Activated naive CD8-positive, alpha-beta T cell treated with anti-CD3 and anti-CD28 coated beads, Interleukin-2, amount 10 ng/mL, durations not matched to agents 7 days and 5 days (primary cell): ENCODE measurements around the gene SSNA1. TPM values are rescaled to one million over a fixed set of nuclear protein-coding genes. Genes with fewer than 3 reads are reported as not detected.

Source experiments
- ATAC-seq: fragments of 150-1000 bp; cut with Tn5 transposase; one replicate; pipeline ENCODE4 v1.10.0; 2021; ENCODE audit warnings: low read depth, moderate library complexity
- POLR2A ChIA-PET: fragments of 350-600 bp; sonication (Branson Sonifier 250); formaldehyde crosslinking; loops from one replicate; lab custom pipeline; 2021; ENCODE audit warnings: antibody characterized with exemption; lab: Charles Lee
- DNase-seq: peaks from one replicate; pipeline ENCODE4 v3.0.0; 2021
- H3K27ac Mint-ChIP-seq: one replicate; pipeline ENCODE4 v1.8.0; 2022; ENCODE audit warnings: mild to moderate bottlenecking, mixed read lengths
- H3K27me3 Mint-ChIP-seq: one replicate; pipeline ENCODE4 v1.8.0; 2022; ENCODE audit warnings: mild to moderate bottlenecking, moderate library complexity, mixed read lengths
- H3K36me3 Mint-ChIP-seq: one replicate; pipeline ENCODE4 v1.8.0; 2021; ENCODE audit warnings: mild to moderate bottlenecking, mixed read lengths
- H3K4me1 Mint-ChIP-seq: one replicate; pipeline ENCODE4 v1.8.0; 2021; ENCODE audit warnings: mixed read lengths
- H3K4me3 Mint-ChIP-seq: one replicate; pipeline ENCODE4 v1.8.0; 2022; ENCODE audit warnings: mild to moderate bottlenecking, moderate library complexity, mixed read lengths
- H3K9me3 Mint-ChIP-seq: one replicate; pipeline ENCODE4 v1.8.0; 2021; ENCODE audit warnings: mixed read lengths
- total RNA-seq, 2 experiments: library from RNA; stranded (reverse); gene quantifications; one replicate each; pipeline ENCODE4 v1.2.3, GENCODE V29; 2021

The SSNA1 gene
- total RNA-seq, 2 experiments from 2014 or later = 62.4 to 65.2 TPM

DNA sequence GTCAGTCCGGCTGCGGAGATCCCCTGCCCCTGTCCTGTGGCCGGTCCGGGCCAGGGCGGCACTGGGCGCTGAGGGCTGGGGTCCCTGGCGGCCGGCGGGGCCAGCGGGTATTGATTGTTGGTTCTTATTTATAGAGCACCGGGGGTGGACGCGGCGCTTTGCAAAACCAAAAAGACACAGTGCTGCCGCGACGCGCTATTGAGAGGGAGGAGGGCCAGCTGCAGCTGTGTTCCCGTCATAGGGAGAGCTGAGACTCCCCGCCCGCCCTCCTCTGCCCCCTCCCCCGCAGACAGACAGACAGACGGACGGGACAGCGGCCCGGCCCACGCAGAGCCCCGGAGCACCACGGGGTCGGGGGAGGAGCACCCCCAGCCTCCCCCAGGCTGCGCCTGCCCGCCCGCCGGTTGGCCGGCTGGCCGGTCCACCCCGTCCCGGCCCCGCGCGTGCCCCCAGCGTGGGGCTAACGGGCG is 21.2 kb upstream of the SSNA1 start:
- peaks cover 26% of the 10 kb centered on the region for H3K27me3 Mint-ChIP-seq
- no peaks in the 10 kb centered on the region for H3K9me3 Mint-ChIP-seq
- POLR2A ChIA-PET = interaction anchor here (1.1 kb wide), 1 partner anchor 37 kb away, joined by 3 read pairs; no protein-coding TSS in a partner anchor
- H3K36me3 Mint-ChIP-seq = no peaks in the 10 kb centered on the region
- DNase-seq (no peak), ATAC-seq (no peak)
- no peak overlapping the region for H3K27ac Mint-ChIP-seq
- H3K4me1 Mint-ChIP-seq = peaks cover 3% of the 10 kb centered on the region
- H3K4me3 Mint-ChIP-seq = no peak overlapping the region

DNA sequence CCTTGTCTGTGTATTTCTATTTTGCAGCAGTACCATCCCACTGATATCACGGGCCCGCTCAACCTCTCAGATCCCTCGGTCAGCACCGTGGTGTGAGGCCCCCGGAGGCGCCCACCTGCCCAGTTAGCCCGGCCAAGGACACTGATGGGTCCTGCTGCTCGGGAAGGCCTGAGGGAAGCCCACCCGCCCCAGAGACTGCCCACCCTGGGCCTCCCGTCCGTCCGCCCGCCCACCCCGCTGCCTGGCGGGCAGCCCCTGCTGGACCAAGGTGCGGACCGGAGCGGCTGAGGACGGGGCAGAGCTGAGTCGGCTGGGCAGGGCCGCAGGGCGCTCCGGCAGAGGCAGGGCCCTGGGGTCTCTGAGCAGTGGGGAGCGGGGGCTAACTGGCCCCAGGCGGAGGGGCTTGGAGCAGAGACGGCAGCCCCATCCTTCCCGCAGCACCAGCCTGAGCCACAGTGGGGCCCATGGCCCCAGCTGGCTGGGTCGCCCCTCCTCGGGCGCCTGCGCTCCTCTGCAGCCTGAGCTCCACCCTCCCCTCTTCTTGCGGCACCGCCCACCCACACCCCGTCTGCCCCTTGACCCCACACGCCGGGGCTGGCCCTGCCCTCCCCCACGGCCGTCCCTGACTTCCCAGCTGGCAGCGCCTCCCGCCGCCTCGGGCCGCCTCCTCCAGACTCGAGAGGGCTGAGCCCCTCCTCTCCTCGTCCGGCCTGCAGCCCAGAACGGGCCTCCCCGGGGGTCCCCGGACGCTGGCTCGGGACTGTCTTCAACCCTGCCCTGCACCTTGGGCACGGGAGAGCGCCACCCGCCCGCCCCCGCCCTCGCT is 20.5 kb upstream of the SSNA1 start:
- no peaks in the 10 kb centered on the region for H3K36me3 Mint-ChIP-seq

DNA sequence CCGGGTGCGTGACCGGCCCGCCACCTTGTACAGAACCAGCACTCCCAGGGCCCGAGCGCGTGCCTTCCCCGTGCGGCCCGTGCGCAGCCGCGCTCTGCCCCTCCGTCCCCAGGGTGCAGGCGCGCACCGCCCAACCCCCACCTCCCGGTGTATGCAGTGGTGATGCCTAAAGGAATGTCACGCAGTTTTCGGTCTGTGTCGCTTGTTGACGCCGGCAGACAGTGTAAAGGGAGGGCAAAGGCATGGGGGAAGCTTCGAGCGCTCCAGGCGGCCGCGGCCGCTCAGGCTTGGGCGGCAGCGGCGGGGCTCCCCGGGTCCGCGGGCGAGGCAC is 19.9 kb upstream of the SSNA1 start:
- H3K4me3 Mint-ChIP-seq = no peak overlapping the region
- DNase-seq (no peak), ATAC-seq (peak; percentile 31)
- peaks cover 30% of the 10 kb centered on the region for H3K27me3 Mint-ChIP-seq
- no peaks in the 10 kb centered on the region for H3K36me3 Mint-ChIP-seq
- no peak overlapping the region for H3K27ac Mint-ChIP-seq
- H3K4me1 Mint-ChIP-seq = peaks cover 3% of the 10 kb centered on the region
- POLR2A ChIA-PET = interaction anchor here (1.0 to 1.4 kb wide), 2 partner anchors 19 to 20 kb away, joined by 3 to 4 read pairs; no protein-coding TSS in a partner anchor
- no peaks in the 10 kb centered on the region for H3K9me3 Mint-ChIP-seq

More for the DNA sequence above, 20.5 kb upstream of the SSNA1 start:
- Mint-ChIP-seq H3K9me3 (no peaks in the 10 kb centered on the region), H3K27me3 (peaks cover 30% of the 10 kb centered on the region), H3K27ac (no peak overlapping the region), H3K4me1 (peaks cover 3% of the 10 kb centered on the region), H3K4me3 (no peak overlapping the region)
- DNase-seq = no peak
- no peak for ATAC-seq
- POLR2A ChIA-PET = interaction anchor here (1.0 to 1.4 kb wide), 3 partner anchors 18 to 38 kb away, joined by 3 to 4 read pairs (median 3); no protein-coding TSS in a partner anchor

DNA sequence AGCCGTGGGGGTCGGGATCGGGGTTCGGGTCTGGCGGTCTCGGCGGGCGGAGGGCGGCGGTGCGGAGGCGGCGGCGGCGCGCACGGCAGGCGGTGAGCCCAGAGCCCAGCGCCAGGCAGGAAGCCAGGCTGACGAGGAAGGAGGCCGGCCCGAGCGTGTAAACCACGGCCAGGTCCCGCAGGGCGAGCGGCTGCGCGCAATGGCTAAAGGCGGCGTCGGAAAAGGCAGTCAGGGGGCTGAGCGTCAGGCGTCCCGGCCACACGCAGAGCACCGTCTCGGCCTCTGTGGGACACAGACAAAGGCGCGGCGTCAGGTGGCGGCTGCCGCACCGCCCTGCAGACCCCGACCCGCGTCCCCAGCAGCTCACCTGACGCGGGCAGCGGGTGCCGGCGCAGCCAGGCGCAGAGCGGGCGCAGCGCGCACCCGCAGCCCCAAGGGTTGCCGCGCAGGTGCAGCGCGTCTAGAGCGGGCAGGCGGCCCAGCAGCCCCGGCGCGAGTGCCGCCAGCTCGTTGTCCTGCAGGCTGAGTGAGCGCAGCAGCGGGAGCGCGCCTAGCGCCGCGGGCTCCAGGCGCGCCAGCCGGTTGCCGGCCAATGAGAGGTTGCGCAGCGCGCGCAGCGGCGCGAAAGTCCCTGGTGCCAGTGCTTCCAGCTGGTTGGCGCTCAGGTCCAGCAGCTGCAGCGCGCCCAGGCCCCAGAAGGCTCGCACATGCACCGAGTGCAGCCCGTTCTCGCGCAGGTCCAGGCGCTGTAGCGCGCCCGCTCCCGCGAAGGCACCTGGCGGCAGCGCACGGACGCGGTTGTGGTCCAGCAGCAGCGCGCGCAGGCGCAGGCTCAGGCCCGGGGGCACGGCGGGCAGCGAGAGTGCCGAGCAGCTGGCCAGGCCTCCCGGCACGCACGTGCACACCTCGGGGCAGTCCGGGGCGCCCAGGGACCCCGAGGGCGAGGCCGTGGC is 19.3 kb upstream of the SSNA1 start:
- Mint-ChIP-seq H3K4me3 (peak overlapping the region; percentile 43), H3K36me3 (no peaks in the 10 kb centered on the region), H3K9me3 (no peaks in the 10 kb centered on the region), H3K27ac (no peak overlapping the region), H3K27me3 (peaks cover 29% of the 10 kb centered on the region), H3K4me1 (peaks cover 3% of the 10 kb centered on the region)
- DNase-seq (peak; percentile 54), ATAC-seq (peak; percentile 18)
- POLR2A ChIA-PET = interaction anchor here (0.5 to 1.4 kb wide), 4 partner anchors 19 to 46 kb away, joined by 3 to 5 read pairs (median 4); no protein-coding TSS in a partner anchor

DNA sequence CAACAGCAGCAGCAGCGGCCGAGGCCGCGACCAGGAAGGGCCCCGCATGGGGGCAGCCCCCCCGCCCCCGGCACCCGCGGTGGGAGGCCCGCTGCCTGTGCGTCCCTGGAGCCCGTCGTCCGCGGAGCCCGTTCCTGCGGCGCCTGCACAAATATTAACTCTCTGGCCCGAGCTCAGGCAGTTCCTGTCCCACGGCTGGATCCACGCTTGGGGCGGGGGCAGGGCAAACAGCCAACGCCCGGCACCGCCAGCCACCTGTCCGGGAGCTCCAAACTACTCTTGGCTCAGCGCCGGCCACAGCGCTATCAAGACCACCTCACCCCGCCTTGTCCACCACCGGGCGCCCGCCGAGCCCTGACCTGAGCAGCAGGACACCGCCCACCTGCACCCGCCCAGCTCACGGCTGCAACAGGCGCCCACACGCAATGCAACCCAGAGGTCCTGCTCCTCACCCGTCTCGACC is 18.5 kb upstream of the SSNA1 start, which contains the start of gene LRRC26:
LRRC26 (minus strand) TSS at position 156 of the 463 bp plus-strand sequence; CDS start at position 48, 108 bp downstream.
- DNase-seq = no peak
- Mint-ChIP-seq H3K36me3 (no peaks in the 10 kb centered on the region), H3K27ac (no peak within 1 kb of the TSS), H3K4me1 (peaks cover 3% of the 10 kb centered on the region), H3K27me3 (peaks cover 29% of the 10 kb centered on the region), H3K4me3 (peak within 1 kb of the TSS; percentile 43), H3K9me3 (no peaks in the 10 kb centered on the region)
- POLR2A ChIA-PET = interaction anchor here (0.6 to 1.4 kb wide), 2 partner anchors 20 to 47 kb away, joined by 4 to 5 read pairs; no protein-coding TSS in a partner anchor
- ATAC-seq = no peak

DNA sequence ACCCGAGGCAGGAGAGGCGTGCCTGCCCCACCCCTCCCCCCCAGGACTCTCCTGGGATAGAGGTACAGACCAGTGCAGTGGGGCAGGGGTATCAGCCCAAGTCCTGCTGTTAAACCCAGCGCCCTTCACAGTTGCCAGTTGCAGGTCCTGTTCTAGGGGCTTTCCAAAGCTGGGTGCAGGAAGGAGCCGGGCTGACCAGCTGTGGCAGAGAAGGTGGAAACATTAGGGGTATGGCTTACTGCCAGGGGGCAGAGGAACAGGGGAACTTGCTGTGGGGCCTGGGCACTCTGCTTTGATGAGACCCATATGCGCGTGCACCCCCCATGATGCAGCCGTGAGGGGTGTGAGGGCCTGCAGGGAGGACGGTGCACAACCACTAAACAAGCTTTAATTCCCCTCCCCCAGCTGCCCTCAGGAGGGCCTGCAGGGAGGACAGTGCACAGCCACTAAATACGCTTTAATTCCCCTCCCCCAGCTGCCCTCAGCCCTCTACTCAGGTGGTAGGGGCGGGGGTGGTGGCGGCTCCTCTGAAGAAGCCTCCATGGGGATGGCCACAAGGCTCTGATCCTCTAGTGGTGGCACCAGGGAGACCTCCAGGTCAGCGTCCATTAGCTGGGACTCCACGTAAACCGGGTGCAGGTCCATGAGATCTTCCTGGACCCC is 17.9 kb upstream of the SSNA1 start:
- POLR2A ChIA-PET = interaction anchor here (0.8 kb wide), 1 partner anchor 74 kb away, joined by 3 read pairs; no protein-coding TSS in a partner anchor
- Mint-ChIP-seq H3K36me3 (no peaks in the 10 kb centered on the region), H3K4me1 (peaks cover 3% of the 10 kb centered on the region), H3K27ac (no peak overlapping the region), H3K4me3 (no peak overlapping the region), H3K27me3 (peaks cover 27% of the 10 kb centered on the region), H3K9me3 (no peaks in the 10 kb centered on the region)
- ATAC-seq (no peak), DNase-seq (no peak)

DNA sequence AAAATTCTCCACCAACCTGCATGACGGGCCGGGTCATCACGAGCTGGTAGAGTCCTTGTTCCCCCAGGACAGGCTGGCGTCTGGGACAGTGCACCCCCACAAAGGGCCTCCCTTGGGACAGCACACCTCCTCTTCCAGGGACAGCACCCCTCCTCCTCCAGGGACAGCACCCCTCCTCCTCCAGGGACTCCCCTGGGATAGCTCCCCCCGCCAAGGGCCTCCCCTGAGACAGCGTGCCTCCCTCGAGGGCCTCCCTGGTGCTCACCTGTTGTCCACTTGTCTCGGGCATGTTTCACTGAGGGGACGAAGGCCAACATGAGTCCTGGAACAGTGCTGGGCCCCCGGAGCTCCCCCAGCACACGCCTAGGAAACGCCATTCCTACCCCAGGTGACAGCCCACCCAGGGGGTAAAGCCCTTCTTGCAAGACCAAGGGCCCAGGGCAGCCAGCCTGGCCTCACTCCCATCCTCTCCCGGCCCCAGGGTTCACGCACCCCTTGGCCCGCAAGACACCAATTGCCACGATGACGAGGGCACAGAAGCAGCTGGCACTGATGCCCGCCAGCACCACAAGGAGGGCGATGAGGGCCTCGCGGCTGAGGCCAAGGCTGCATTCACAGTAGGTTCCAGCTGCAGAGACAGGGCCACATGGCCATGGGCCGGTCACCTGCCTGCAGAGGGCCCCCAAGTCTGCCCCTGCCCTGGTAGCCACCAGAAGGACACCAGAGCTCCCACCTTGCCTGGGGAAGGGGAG is 17.2 kb upstream of the SSNA1 start:
- POLR2A ChIA-PET = interaction anchor here (0.8 to 1.3 kb wide), 2 partner anchors 75 to 101 kb away, joined by 3 to 4 read pairs; partner anchors contain the start of gene SAPCD2
- DNase-seq (no peak), ATAC-seq (no peak)
- Mint-ChIP-seq H3K27ac (no peak overlapping the region), H3K4me3 (no peak overlapping the region), H3K36me3 (no peaks in the 10 kb centered on the region), H3K27me3 (peaks cover 28% of the 10 kb centered on the region), H3K9me3 (no peaks in the 10 kb centered on the region), H3K4me1 (peaks cover 3% of the 10 kb centered on the region)

DNA sequence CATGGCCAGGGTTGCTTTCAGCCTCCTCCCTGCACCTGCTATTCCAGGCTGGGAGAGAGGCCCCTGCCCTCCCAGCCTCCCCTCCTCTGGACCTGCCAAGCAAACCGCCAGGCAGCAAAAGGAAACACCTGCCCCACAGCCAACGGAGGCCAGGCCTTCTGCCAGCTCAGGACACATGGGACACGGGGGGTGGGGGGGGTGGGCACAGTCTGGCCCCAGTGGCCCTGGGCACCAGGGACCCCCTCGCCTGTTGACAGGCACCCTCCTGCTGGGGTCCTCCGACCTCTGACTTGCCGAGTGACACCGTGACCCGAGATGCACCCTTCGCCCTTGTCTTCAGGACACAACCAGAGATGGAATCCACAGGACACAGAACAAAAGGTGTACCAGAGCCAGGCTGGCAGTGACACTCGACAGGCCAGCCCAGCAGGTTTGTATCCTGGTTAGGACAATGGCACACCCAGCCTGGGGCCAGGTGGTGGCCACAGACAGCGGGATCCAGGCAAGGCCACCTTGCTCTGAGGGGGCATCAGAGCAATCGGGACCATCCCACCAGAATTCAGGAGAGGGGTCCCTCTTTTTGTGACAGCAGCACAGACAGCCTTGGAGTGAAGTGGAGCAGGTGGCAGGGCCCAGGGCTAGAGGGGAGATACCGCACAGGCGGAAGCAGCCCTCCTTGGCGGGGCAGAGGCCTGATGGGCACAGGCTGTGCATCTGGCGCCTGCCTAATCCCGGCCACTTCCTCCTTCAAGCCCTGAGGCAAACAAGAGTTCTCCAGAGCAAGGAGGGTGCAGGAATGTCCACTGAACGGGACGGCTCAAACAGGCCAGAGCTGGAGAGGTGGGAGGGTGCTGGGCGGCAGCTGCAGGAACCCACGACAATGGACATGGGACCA is 15.3 kb upstream of the SSNA1 start:
- H3K9me3 Mint-ChIP-seq = no peaks in the 10 kb centered on the region
- peaks cover 21% of the 10 kb centered on the region for H3K27me3 Mint-ChIP-seq
- POLR2A ChIA-PET = interaction anchor here (0.5 kb wide), 1 partner anchor 45 kb away, joined by 3 read pairs; no protein-coding TSS in a partner anchor
- no peaks in the 10 kb centered on the region for H3K4me1 Mint-ChIP-seq
- H3K27ac Mint-ChIP-seq = no peak overlapping the region
- H3K4me3 Mint-ChIP-seq = no peak overlapping the region
- ATAC-seq (no peak), DNase-seq (no peak)
- H3K36me3 Mint-ChIP-seq = peaks cover 2% of the 10 kb centered on the region

DNA sequence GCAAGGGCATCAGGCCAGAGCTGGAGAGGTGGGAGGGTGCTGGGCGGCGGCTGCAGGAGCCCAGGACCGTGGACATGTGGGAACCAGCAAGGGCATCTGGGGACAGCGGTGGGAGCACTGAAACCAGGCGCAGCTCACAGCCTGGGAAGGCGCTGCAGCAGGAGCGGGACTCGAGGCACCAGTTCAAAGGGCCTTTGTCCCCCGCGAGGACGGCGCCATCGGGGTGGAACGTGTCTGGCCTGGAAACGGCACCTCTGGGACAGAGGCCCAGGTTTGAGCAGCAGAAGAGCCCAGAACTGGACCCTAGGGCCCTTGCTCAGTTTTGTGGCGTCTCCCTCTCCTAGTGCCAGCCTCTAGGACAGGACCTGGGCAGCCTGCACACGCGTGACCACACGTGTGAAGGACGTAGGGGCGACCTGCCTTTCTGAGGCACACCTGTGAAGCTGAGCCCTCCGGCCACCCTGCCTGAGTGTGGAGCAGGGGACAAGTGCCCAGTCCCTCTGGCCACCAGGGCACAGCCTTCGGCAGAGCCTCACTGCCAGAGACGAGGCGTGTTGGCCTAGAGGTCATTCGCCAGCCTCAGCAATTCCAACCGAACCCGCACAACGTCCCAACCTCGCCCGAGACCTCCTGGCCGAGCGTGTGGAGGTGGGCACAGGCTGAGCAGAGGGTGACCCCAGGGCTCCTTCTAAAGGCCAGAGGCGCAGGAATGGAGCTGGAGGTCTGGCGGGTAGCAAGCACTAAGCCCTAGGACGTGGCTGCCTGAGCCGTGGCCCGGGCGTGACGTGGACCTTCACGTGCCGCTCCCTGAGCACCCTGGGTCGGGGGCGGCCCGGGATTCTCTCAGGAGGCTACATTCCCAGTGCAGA is 14.4 kb upstream of the SSNA1 start:
- no peaks in the 10 kb centered on the region for H3K9me3 Mint-ChIP-seq
- ATAC-seq (no peak), DNase-seq (no peak)
- H3K27me3 Mint-ChIP-seq = peaks cover 21% of the 10 kb centered on the region
- H3K4me1 Mint-ChIP-seq = no peaks in the 10 kb centered on the region
- POLR2A ChIA-PET = interaction anchor here (0.5 kb wide), 1 partner anchor 46 kb away, joined by 3 read pairs; no protein-coding TSS in a partner anchor
- H3K4me3 Mint-ChIP-seq = no peak overlapping the region
- peaks cover 2% of the 10 kb centered on the region for H3K36me3 Mint-ChIP-seq
- no peak overlapping the region for H3K27ac Mint-ChIP-seq

DNA sequence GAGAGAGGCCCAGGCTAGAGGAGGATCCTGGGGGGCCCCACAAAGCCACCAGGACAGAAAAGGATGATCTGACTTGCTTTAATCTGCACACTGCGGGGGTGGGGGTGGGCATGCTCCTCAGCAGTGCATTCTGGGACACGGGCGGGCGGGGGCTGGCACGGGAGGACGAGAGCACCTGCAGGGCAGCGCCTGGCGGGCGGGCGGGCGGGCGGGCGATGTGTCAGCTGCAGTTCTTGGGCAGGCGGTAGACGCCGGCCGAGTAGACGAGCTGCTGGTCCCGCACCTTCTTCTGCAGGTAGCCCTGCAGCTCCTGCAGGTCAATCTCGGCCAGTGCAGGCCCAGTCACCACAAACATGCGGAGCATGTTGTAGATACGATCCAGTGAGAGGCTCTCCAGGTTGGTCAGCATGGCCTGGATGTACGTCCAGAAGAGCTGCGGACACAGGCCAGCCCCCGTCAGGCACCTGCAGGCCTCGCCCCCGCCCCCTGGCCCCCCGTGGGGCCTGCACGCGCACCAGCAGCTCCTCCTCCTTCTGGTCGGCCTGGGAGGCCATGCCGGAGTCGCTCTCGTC is 13.7 kb upstream of the SSNA1 start:
- H3K4me3 Mint-ChIP-seq = no peak overlapping the region
- POLR2A ChIA-PET = no interaction called here
- H3K27me3 Mint-ChIP-seq = peaks cover 21% of the 10 kb centered on the region
- ATAC-seq (no peak), DNase-seq (no peak)
- H3K4me1 Mint-ChIP-seq = no peaks in the 10 kb centered on the region
- H3K27ac Mint-ChIP-seq = no peak overlapping the region
- peaks cover 2% of the 10 kb centered on the region for H3K36me3 Mint-ChIP-seq
- no peaks in the 10 kb centered on the region for H3K9me3 Mint-ChIP-seq
